ENCODE data around the gene LGALS8.

LGALS8 gene

GRCh38 chr1:236509203-236509602 is 14.6 kb upstream of the LGALS8 start:
- no peak for DNase-seq (ENCODE audit: low read depth)

DNA sequence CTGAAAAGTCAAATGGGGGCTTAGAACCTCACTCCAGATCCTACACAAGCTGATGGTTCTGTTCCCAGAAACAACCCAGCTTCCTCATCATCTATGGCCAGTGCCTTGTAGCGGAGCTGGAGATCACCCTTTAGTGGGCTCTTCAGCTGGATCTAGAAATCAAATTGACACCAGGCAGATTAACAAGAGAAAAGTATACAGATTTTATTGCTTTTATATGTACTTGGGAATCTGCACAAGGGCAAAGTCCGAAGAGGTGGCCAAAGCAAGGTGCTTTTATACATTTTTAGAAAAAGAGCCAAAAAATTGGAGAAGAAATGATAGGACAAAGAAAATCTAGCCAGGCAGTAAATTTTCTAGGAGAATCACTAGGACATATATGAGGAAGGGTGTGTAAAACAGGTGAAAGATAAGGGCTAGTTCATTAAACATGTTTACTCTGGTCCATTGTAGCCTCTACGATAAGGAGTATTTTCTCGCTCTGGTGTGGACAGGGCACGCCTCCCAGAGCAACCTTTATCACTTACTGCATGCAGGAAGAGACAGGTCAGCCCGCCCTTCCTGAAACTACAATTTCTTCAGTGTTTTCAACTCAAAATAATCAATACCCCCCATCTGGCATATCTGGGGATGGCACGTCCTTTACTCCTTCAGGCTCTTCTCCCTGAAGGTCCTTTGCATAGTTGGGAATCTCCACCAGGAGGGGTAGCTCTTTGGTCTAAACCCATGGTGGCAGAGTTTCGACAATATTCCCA is 14.0 kb upstream of the LGALS8 start:
- no peak for DNase-seq (ENCODE audit: low read depth)

DNA sequence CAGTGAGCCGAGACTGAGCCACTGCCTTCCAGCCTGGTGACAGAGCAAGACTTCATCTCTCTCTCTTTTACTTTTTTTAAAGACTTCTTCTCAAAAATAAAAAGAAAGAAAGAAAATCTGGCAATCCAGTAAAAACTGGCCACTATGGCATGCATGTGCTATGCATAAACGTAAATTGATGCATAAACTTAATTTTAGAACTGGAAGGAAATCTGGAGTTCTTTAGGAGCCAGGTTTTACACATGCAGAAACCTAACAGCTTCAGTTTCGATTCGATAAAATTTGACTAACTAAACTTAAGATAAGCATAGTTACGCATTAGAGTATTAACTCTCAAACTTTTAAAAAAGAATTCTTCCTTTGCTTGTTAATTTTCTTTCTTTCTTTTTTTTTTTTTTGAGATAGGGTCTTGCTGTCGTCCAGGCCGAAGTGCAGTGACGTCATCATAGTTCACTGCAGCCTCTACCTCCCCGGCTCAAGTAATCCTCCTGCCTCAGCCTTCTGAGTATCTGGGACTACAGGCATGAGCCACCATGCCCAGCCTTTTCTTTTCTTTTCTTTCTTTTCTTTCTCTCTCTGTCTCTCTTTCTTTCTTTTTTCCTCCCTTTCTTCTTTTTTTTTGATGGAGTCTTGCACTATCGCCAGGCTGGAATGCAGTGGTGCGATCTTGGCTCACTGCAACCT is 11.9 kb upstream of the LGALS8 start:
- no peak for DNase-seq (ENCODE audit: low read depth)

- DNase-seq (ENCODE audit: low read depth), result no peak
Observed at GRCh38 chr1:236514703-236515442, 8.9 kb upstream of the LGALS8 start.

GRCh38 chr1:236515443-236515958 is 8.3 kb upstream of the LGALS8 start:
- no peak for DNase-seq (ENCODE audit: low read depth)

DNA sequence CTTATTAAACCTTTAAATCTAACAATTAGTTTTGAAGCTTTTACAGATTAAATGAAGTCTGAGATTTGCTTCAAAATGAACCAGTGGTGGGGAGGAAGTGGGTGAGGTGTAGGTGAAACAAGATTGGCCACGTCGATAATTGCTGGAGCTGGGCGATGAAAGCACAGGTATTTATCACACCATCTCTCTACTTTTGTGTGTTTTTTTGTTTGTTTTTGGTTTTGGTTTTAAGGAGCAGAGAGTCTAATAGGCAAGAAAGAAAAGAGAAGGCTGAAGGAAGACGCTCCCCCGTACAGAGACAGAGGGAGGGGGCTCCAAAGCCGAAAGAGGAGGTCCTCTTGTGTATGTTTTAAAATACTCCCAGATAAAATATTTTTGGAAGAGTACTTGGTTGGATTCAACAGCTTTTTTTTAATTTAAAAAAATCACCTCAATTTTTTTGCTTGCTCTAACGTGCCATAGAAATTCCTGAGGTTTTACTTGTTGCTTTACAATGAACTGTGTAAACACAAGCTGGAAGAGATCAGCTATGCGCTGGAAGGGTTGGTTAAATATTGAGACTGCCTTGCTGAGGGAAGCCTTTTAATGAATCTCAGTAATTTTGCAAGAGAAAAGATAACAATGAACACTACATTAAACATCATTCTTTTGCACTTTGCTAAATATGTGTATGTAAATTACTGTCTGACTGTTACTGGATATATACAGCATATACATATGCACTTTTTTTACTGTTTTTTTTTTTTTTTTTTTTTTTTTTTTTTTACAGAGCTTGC is 6.7 kb upstream of the LGALS8 start:
- peak; percentile 20 for DNase-seq (ENCODE audit: low read depth)

GRCh38 chr1:236518322-236518721 is 5.5 kb upstream of the LGALS8 start:
- no peak for DNase-seq (ENCODE audit: low read depth)

GRCh38 chr1:236520445-236521005 is 3.3 kb upstream of the LGALS8 start:
- DNase-seq (ENCODE audit: low read depth), result no peak

DNA sequence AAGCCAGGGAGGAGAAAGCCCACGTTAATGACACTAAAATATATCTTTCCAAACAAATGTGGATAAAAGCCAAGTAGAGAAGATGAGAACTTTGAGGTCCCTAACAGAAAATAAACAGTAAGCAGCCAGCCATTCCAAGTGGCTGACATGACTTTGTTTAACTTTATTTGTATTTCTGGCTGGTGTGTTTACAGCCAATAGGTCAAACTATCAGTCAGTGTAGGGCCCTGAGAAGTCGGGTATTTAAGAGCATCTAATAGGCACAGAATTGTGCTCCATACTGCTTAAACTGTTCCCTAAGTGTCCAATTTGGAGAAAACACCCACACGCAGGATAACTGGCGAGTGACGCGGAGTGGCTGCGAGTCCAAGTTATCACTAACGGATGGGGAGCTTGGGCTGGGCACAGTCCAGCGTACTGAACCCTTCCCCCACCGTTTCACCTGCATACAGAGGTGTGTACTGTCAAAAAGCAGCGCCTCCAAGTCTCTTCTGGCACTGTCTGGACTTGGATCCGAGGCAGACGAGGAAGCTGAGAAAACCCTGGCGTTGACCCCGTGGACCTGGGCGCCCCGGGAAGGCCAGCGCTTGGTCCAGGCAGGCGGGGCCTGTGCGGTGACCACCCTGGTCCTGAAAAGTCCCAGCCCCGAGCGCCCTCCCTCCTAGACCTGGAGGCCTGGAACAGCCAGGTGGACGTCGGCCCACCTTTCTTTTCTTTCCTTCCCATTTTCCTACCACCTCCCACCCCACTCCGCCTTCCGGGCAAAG is 662 bp upstream of the LGALS8 start:
- DNase-seq (ENCODE audit: low read depth), result no peak

DNA sequence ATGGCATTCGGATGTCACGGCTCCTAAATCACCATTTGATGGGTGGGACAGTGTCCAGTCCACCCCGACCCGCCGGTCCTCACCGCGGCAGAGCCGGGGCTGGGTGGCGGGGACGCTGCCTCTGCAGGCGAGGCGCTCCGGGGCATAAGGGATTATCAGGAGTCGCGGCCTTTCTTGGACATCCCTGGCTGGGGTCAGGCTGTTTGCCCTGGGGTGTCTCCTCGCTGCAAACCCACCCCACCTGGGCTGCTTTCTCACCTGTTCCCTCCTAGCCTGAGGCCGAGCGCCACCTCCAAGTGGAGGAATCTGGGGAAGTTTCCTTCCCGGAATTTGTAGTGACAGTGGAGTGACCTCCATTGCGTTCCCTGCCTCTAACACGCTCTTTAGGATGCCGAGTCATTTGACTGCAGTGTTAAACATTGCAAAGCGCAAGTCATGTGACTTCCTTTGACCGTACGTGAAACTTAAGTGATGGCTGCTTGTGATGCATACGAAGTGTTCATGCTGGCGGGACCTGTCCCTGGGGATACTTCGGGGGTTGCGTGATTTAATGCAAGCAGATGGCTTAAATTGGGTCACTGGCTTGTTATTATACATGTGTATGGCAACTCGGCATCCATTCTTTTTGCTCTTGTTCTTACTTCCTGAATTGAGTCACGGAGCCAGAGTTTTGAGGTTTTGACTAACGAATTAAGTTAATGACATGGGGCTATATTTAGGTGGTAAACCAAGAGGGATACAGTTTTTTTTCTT is 536 bp downstream of the LGALS8 start:
- DNase-seq (ENCODE audit: low read depth), result peak; percentile 45

- no peak for DNase-seq (ENCODE audit: low read depth)
Observed at GRCh38 chr1:236524895-236525184, 1.1 kb downstream of the LGALS8 start.

GRCh38 chr1:236526079-236526478 is 2.3 kb downstream of the LGALS8 start:
- no peak for DNase-seq (ENCODE audit: low read depth)

- DNase-seq (ENCODE audit: low read depth), result no peak
Observed at GRCh38 chr1:236530286-236530685, 6.5 kb downstream of the LGALS8 start.

DNA sequence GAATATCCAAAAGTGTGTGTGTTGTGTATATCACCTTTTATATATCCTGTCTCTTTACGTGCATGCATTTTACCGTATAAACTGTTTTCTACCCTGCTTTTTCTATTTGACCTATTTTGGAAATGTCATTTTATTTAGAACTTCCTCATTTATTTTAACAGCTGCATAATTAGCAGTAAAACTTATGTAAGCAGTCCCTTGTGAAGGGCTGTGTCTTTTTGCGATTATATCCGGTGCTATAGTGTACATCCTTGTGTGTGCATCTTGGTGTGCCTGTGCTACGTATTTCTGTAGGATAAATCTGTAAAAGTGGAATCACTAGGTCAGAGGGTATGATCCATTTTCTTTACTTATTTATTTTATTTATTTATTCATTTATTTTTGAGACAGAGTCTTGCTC is 7.2 kb downstream of the LGALS8 start:
- no peak for DNase-seq (ENCODE audit: low read depth)

- DNase-seq (ENCODE audit: low read depth), result no peak
Observed at GRCh38 chr1:236532850-236533249, 9.1 kb downstream of the LGALS8 start.

- peak; percentile 13 for DNase-seq (ENCODE audit: low read depth)
Observed at GRCh38 chr1:236534151-236534651, 10.4 kb downstream of the LGALS8 start.

DNA sequence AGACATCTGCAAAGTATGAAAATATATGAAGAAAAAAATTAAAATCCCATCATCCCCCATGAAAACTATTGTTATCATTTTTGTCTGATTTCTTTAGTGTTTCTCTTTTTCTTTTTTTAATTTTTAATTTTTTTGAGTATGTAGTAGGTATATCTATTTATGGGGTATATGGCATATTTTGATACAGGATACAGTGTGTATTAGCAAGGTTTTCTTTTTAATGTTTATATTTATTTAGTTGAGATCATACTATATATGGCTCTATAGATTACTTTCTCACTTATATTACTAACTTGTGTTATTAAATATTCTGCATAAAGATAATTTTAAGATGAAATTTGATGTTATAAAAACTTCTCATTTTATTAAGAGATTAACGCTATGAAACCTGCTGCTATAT is 11.4 kb downstream of the LGALS8 start:
- DNase-seq (ENCODE audit: low read depth), result no peak

DNA sequence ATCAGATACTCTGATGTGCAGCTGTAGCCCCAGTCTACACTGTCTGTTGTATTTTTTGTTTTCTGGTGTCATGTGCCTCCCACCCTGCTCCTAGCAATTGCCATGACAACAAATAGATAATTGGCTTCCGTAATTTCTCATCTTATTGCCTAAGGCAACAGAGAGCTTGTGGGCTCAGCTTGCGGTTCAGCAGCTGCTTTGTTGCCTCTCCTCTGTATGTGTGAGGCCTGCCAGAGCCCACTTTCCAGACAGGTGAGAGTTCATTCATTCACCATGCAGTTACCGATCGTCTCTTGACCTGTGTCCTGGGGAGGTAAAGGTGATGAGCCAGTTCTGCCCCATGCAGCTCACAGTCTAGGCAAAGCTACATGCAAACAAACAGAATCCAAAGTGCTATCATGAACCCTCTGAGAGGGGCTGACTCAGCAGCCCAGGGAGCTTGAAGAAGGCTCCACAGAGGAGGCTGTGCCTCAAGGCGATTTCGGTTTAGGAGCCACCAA is 11.9 kb downstream of the LGALS8 start:
- DNase-seq (ENCODE audit: low read depth), result no peak

DNA sequence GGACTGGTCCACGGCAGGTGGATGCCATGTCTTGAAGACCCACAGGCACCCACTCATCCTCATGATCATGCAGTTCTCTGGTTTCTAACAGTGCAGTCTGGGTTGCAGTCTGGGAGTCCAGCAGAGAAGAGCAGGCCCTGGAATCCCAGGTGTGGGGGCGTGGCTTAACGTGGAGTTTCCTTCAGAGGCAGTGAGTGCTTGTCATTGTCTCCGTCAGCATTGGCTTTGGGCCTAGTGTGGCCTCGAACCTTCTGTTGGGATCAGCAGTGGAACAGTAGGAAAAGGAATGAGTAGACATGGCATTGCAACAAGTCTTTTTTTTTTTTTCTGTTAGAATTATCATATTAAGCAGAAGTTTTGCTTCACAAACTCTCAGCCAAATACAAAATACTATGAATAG is 12.8 kb downstream of the LGALS8 start:
- no peak for DNase-seq (ENCODE audit: low read depth)

Measured in stimulated activated CD8-positive, alpha-beta memory T cell treated with anti-CD3 and anti-CD28 coated beads, Interleukin-12 subunit alpha, Interleukin-12 subunit beta, amount 100 ng/mL, for 1 hour (primary cell).